ENCODE data around the gene TSFM. TPM values are rescaled to one million over a fixed set of nuclear protein-coding genes. Genes with fewer than 3 reads are reported as not detected.
A peak's percentile ranks its signal among the peaks of the same experiment; 100 is the strongest.

The TSFM gene
- total and polyA plus RNA-seq, 2 of the 13 experiments (the other 11 are each of a cell fraction or from before 2014, with no cell fraction given) = 29.8 to 68.3 TPM

GRCh38 chr12:57782608-57783465 is at the start of gene TSFM (continued):
- peak; percentile 75 for TF ChIP-seq ARID5B (CRISPR knock-in tag; IDR thresholded peaks at IDR 0.05)
- no peak for TF ChIP-seq ZBTB14 (CRISPR knock-in tag; IDR thresholded peaks at IDR 0.05)
- TF ChIP-seq ZNF720 (CRISPR knock-in tag; IDR thresholded peaks at IDR 0.05) = no peak
- no peak for TF ChIP-seq RNF2 (conservative IDR thresholded peaks at IDR 0.05; ENCODE audit: low read depth)
- peak; percentile 91; the same call in 2 of the 3 replicates for TF ChIP-seq MXI1 (IDR thresholded peaks at IDR 0.05; ENCODE audit: borderline replicate concordance, low read depth, low read length)
- peak; percentile 59; the same call in 1 of the 2 replicates for TF ChIP-seq HINFP (CRISPR knock-in tag; IDR thresholded peaks at IDR 0.05; ENCODE audit: low read depth)
- TF ChIP-seq ZBTB49 (CRISPR knock-in tag; IDR thresholded peaks at IDR 0.05; ENCODE audit: borderline replicate concordance) = no peak
- peak; percentile 72; the same call in 1 of the 2 replicates for TF ChIP-seq FOXK2 (IDR thresholded peaks at IDR 0.05)
- TF ChIP-seq TGIF2 (CRISPR knock-in tag; IDR thresholded peaks at IDR 0.05) = peak; percentile 80
- no peak for TF ChIP-seq ZNF441 (CRISPR knock-in tag; IDR thresholded peaks at IDR 0.05; ENCODE audit: borderline replicate concordance)
- TF ChIP-seq PHB2 (IDR thresholded peaks at IDR 0.05; ENCODE audit: partially characterized antibody) = no peak
- peak; percentile 35; the same call in 1 of the 2 replicates for TF ChIP-seq TFAP4 (IDR thresholded peaks at IDR 0.05; ENCODE audit: borderline replicate concordance, low read depth)
- peak; percentile 86; the same call in 1 of the 2 replicates for TF ChIP-seq IRF9 (CRISPR knock-in tag; IDR thresholded peaks at IDR 0.05; ENCODE audit: borderline replicate concordance)
- TF ChIP-seq ZFAT (CRISPR knock-in tag; conservative IDR thresholded peaks at IDR 0.05) = no peak
- TF ChIP-seq ZBTB38 (CRISPR knock-in tag; IDR thresholded peaks at IDR 0.05) = peak; percentile 87
- peak; percentile 91; the same call in 1 of the 2 replicates for TF ChIP-seq ZNF784 (CRISPR knock-in tag; IDR thresholded peaks at IDR 0.05; ENCODE audit: borderline replicate concordance)
